ELR (cell line): ENCODE measurements around the gene CORO1C.
"Not testable (repeated sequence)": the region's sequence is repeated elsewhere in the genome, so short reads cannot be mapped to it uniquely, and the experiment has no call there.

Experiments used
- DNase-seq: peaks from one replicate; pipeline ENCODE4 v3.0.0-alpha.2; 2015; ENCODE audit warnings: low read depth

The CORO1C gene

GRCh38 chr12:108672054-108672453 lies 59.3 kb downstream of the CORO1C start:
- no peak for DNase-seq

GRCh38 chr12:108671110-108671509 lies 60.2 kb downstream of the CORO1C start:
- DNase-seq = no peak

GRCh38 chr12:108670066-108670631 lies 61.2 kb downstream of the CORO1C start:
- no peak for DNase-seq

GRCh38 chr12:108668542-108668941 lies 62.8 kb downstream of the CORO1C start:
- DNase-seq = no peak

- no peak for DNase-seq
Observed at GRCh38 chr12:108668063-108668462, 63.3 kb downstream of the CORO1C start.

- no peak for DNase-seq
Observed at GRCh38 chr12:108667349-108667748, 64.0 kb downstream of the CORO1C start.

- peak; percentile 38 for DNase-seq
Observed at GRCh38 chr12:108666401-108666881, 64.9 kb downstream of the CORO1C start.

- no peak for DNase-seq
Observed at GRCh38 chr12:108665608-108666202, 65.6 kb downstream of the CORO1C start.

- DNase-seq = peak; percentile 96
Observed at GRCh38 chr12:108664338-108665258, 66.7 kb downstream of the CORO1C start.

GRCh38 chr12:108663324-108664015 lies 67.8 kb downstream of the CORO1C start:
- DNase-seq = no peak

GRCh38 chr12:108658115-108658514 lies 73.2 kb downstream of the CORO1C start:
- DNase-seq = not testable (repeated sequence)

GRCh38 chr12:108657130-108657745 lies 74.1 kb downstream of the CORO1C start:
- no peak for DNase-seq

- DNase-seq = not testable (repeated sequence)
Observed at GRCh38 chr12:108656247-108656646, 75.1 kb downstream of the CORO1C start.

GRCh38 chr12:108655812-108656175 lies 75.5 kb downstream of the CORO1C start:
- not testable (repeated sequence) for DNase-seq

- not testable (repeated sequence) for DNase-seq
Observed at GRCh38 chr12:108654622-108655021, 76.7 kb downstream of the CORO1C start.

GRCh38 chr12:108653922-108654321 lies 77.4 kb downstream of the CORO1C start:
- no peak for DNase-seq

- no peak for DNase-seq
Observed at GRCh38 chr12:108653082-108653516, 78.2 kb downstream of the CORO1C start.

- DNase-seq = no peak
Observed at GRCh38 chr12:108650083-108650482, 81.2 kb downstream of the CORO1C start.

GRCh38 chr12:108649669-108650068 lies 81.6 kb downstream of the CORO1C start:
- peak; percentile 92 for DNase-seq

- peak; percentile 79 for DNase-seq
Observed at GRCh38 chr12:108649126-108649525, 82.2 kb downstream of the CORO1C start.

GRCh38 chr12:108648371-108648770 lies 82.9 kb downstream of the CORO1C start:
- no peak for DNase-seq
